HepG2 (cell line): ENCODE results near the gene ZBTB7B. TPM values are rescaled to one million over a fixed set of nuclear protein-coding genes. Genes with fewer than 3 reads are reported as not detected.

ENCODE experiments used
- CBX2 ChIP-seq, 2 experiments: fragments of 200-600 bp in 1 of 2; sonication (generic); formaldehyde crosslinking in 1 of 2; IDR thresholded peaks; 2 replicates each; pipeline versions ENCODE4 v1.7.0 to v1.8.1; 2018 to 2022; ENCODE audit warnings: low read depth in 2 of 2, low read length in 1 of 2, mild to moderate bottlenecking in 1 of 2, missing genetic modification reagents in 1 of 2
- ELF1 ChIP-seq: sonication (generic); formaldehyde crosslinking; IDR thresholded peaks from 2 replicates; pipeline ENCODE4 v1.4.0; 2020; ENCODE audit warnings: missing genetic modification reagents
- IKZF1 ChIP-seq: fragments of 450-650 bp; IDR thresholded peaks from 2 replicates; pipeline ENCODE4 v1.7.1; 2016
- KLF11 ChIP-seq: IDR thresholded peaks from 2 replicates; pipeline ENCODE4 v1.6.1; 2016; ENCODE audit warnings: missing compliant biosample characterization
- KMT2A ChIP-seq: sonication (generic); formaldehyde crosslinking; IDR thresholded peaks from 2 replicates; pipeline ENCODE4 v1.4.0; 2020; ENCODE audit warnings: missing genetic modification reagents
- MAF1 ChIP-seq: sonication (generic); formaldehyde crosslinking; IDR thresholded peaks from 2 replicates; pipeline ENCODE4 v1.5.0; 2020; ENCODE audit warnings: missing genetic modification reagents, borderline replicate concordance
- MLLT10 ChIP-seq: sonication (generic); formaldehyde crosslinking; IDR thresholded peaks from 2 replicates; pipeline ENCODE4 v1.4.0; 2020; ENCODE audit warnings: missing genetic modification reagents
- MYC ChIP-seq: sonication (generic); formaldehyde crosslinking; IDR thresholded peaks from 2 replicates; pipeline ENCODE4 v1.9.0; 2021; ENCODE audit warnings: missing genetic modification reagents, borderline replicate concordance
- NKX3-1 ChIP-seq: sonication (generic); formaldehyde crosslinking; IDR thresholded peaks from 2 replicates; pipeline ENCODE4 v1.5.0; 2020; ENCODE audit warnings: missing genetic modification reagents
- NPAS2 ChIP-seq: sonication (generic); formaldehyde crosslinking; IDR thresholded peaks from 2 replicates; pipeline ENCODE4 v1.8.0; 2022; ENCODE audit warnings: mild to moderate bottlenecking, missing genetic modification reagents, borderline replicate concordance
- NR2F2 ChIP-seq: IDR thresholded peaks from 2 replicates; pipeline ENCODE4 v1.6.1; 2012; ENCODE audit warnings: low read depth, inconsistent platforms, borderline replicate concordance
- ONECUT2 ChIP-seq: sonication (generic); formaldehyde crosslinking; IDR thresholded peaks from 2 replicates; pipeline ENCODE4 v1.4.0; 2020; ENCODE audit warnings: missing genetic modification reagents
- STAT5B ChIP-seq: sonication (generic); formaldehyde crosslinking; IDR thresholded peaks from 2 replicates; pipeline ENCODE4 v1.4.0; 2020; ENCODE audit warnings: missing genetic modification reagents
- TEAD3 ChIP-seq: optimal IDR thresholded peaks from 2 replicates; pipeline ENCODE3; 2016; ENCODE audit warnings: borderline replicate concordance
- YEATS4 ChIP-seq: sonication (generic); formaldehyde crosslinking; IDR thresholded peaks from 2 replicates; pipeline ENCODE4 v1.4.0; 2020; ENCODE audit warnings: missing genetic modification reagents, borderline replicate concordance
- ZNF256 ChIP-seq: sonication (generic); formaldehyde crosslinking; conservative IDR thresholded peaks from 2 replicates; pipeline ENCODE4 v1.4.0; 2020; ENCODE audit warnings: missing genetic modification reagents
- ZNF678 ChIP-seq: sonication (generic); formaldehyde crosslinking; IDR thresholded peaks from 2 replicates; pipeline ENCODE4 v1.4.0; 2020; ENCODE audit warnings: mild to moderate bottlenecking, missing genetic modification reagents
- ZNF850 ChIP-seq: sonication (generic); formaldehyde crosslinking; conservative IDR thresholded peaks from 2 replicates; pipeline ENCODE4 v1.9.0; 2021; ENCODE audit warnings: mild to moderate bottlenecking, missing genetic modification reagents
- polyA plus RNA-seq, 8 experiments: library from polyadenylated mRNA; depleted of rRNA in 3 of 8; stranded (reverse) in 7 of 8; unstranded in 1 of 8; fragments of >200 nt; fragmentation: Illumina TruSeq in 4 of 8; extraction: Trizol in 4 of 8; gene quantifications; 2 replicates each; pipeline versions ENCODE4 v1.2.1 to v1.2.3, GENCODE V29; 2011 to 2016; ENCODE audit warnings: low read depth in 4 of 8, missing spikeins in 1 of 8, mixed read lengths in 1 of 8; ENCODE audit not compliant: insufficient read depth in 1 of 8
- total RNA-seq, 5 experiments: library from RNA; depleted of rRNA; stranded (reverse); fragments of >200 nt; fragmentation: Illumina TruSeq; extraction: Trizol; gene quantifications; 2 replicates each; pipeline ENCODE4 v1.2.3, GENCODE V29; 2016; ENCODE audit warnings: low read depth in 1 of 5
- TF ChIP-seq, protein P1 (sequence below): sonication (generic); formaldehyde crosslinking; IDR thresholded peaks from 2 replicates; pipeline ENCODE4 v1.4.0; 2020; ENCODE audit warnings: low read depth, mild to moderate bottlenecking, missing genetic modification reagents
- TF ChIP-seq, protein P2 (sequence below): sonication (generic); formaldehyde crosslinking; IDR thresholded peaks from 2 replicates; pipeline ENCODE4 v1.5.1; 2020; ENCODE audit warnings: missing genetic modification reagents, mild to moderate bottlenecking, borderline replicate concordance
- TF ChIP-seq, protein P3 (sequence below): sonication (generic); formaldehyde crosslinking; IDR thresholded peaks from 2 replicates; pipeline ENCODE4 v1.4.0; 2020; ENCODE audit warnings: mild to moderate bottlenecking, missing genetic modification reagents, borderline replicate concordance
- TF ChIP-seq, protein P4 (sequence below): sonication (generic); formaldehyde crosslinking; IDR thresholded peaks from 2 replicates; pipeline ENCODE4 v1.4.0; 2020; ENCODE audit warnings: mild to moderate bottlenecking, missing genetic modification reagents
- TF ChIP-seq, protein P5 (sequence below): sonication (generic); formaldehyde crosslinking; IDR thresholded peaks from 2 replicates; pipeline ENCODE4 v1.5.0; 2020; ENCODE audit warnings: missing genetic modification reagents

Gene ZBTB7B
- total and polyA plus RNA-seq, 2 of the 13 experiments (the other 11 are each of a cell fraction or from before 2014, with no cell fraction given) = 15.5 to 17.5 TPM

DNA sequence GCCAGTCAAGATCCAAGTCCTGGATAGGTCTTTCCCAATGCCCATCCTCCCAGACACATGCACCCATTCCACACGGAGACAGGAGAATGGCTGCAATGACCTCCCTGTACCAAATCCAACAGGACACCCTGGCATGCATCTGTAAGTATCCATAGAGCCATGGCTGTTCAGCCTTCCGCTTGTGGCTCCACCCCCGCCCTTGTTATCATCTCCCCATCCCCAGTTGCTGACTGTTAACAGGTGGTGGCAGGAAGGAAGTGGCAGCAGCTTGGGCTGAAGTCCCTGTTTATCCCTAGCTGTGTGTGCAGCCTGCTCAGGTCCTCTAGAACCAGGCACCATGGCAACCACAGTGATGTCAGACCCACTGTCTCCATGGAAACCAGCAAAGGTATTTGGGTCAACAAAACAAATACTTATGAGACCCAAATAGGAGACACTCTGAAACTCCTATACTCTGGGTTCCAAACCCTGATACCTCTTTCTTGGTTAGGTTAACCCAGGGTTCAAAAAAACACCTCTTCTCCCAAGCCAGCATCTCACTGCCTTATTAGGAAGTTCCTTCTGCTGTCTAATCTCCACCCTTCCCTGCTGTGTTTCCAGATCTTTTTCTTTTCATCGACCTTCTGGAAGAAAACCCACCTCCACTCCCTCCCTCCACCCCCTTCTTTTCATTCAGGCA is 47.4 kb upstream of the ZBTB7B start (continued):
- TF ChIP-seq, protein P1, sequence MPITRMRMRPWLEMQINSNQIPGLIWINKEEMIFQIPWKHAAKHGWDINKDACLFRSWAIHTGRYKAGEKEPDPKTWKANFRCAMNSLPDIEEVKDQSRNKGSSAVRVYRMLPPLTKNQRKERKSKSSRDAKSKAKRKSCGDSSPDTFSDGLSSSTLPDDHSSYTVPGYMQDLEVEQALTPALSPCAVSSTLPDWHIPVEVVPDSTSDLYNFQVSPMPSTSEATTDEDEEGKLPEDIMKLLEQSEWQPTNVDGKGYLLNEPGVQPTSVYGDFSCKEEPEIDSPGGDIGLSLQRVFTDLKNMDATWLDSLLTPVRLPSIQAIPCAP (CRISPR knock-in tag) = no peak
- no peak for TF ChIP-seq MLLT10 (CRISPR knock-in tag)
- no peak for TF ChIP-seq ZNF850 (CRISPR knock-in tag)
- TF ChIP-seq YEATS4 = no peak
- TF ChIP-seq, protein P2, sequence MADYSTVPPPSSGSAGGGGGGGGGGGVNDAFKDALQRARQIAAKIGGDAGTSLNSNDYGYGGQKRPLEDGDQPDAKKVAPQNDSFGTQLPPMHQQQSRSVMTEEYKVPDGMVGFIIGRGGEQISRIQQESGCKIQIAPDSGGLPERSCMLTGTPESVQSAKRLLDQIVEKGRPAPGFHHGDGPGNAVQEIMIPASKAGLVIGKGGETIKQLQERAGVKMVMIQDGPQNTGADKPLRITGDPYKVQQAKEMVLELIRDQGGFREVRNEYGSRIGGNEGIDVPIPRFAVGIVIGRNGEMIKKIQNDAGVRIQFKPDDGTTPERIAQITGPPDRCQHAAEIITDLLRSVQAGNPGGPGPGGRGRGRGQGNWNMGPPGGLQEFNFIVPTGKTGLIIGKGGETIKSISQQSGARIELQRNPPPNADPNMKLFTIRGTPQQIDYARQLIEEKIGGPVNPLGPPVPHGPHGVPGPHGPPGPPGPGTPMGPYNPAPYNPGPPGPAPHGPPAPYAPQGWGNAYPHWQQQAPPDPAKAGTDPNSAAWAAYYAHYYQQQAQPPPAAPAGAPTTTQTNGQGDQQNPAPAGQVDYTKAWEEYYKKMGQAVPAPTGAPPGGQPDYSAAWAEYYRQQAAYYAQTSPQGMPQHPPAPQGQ (CRISPR knock-in tag) = no peak
- TF ChIP-seq, protein P3, sequence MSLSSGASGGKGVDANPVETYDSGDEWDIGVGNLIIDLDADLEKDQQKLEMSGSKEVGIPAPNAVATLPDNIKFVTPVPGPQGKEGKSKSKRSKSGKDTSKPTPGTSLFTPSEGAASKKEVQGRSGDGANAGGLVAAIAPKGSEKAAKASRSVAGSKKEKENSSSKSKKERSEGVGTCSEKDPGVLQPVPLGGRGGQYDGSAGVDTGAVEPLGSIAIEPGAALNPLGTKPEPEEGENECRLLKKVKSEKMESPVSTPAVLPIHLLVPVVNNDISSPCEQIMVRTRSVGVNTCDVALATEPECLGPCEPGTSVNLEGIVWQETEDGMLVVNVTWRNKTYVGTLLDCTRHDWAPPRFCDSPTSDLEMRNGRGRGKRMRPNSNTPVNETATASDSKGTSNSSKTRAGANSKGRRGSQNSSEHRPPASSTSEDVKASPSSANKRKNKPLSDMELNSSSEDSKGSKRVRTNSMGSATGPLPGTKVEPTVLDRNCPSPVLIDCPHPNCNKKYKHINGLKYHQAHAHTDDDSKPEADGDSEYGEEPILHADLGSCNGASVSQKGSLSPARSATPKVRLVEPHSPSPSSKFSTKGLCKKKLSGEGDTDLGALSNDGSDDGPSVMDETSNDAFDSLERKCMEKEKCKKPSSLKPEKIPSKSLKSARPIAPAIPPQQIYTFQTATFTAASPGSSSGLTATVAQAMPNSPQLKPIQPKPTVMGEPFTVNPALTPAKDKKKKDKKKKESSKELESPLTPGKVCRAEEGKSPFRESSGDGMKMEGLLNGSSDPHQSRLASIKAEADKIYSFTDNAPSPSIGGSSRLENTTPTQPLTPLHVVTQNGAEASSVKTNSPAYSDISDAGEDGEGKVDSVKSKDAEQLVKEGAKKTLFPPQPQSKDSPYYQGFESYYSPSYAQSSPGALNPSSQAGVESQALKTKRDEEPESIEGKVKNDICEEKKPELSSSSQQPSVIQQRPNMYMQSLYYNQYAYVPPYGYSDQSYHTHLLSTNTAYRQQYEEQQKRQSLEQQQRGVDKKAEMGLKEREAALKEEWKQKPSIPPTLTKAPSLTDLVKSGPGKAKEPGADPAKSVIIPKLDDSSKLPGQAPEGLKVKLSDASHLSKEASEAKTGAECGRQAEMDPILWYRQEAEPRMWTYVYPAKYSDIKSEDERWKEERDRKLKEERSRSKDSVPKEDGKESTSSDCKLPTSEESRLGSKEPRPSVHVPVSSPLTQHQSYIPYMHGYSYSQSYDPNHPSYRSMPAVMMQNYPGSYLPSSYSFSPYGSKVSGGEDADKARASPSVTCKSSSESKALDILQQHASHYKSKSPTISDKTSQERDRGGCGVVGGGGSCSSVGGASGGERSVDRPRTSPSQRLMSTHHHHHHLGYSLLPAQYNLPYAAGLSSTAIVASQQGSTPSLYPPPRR = no peak
- TF ChIP-seq ONECUT2 (CRISPR knock-in tag) = no peak
- no peak for TF ChIP-seq STAT5B (CRISPR knock-in tag)
- TF ChIP-seq TEAD3 (CRISPR knock-in tag) = peak; percentile 42
- TF ChIP-seq, protein P4, sequence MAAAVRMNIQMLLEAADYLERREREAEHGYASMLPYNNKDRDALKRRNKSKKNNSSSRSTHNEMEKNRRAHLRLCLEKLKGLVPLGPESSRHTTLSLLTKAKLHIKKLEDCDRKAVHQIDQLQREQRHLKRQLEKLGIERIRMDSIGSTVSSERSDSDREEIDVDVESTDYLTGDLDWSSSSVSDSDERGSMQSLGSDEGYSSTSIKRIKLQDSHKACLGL (CRISPR knock-in tag) = no peak
- TF ChIP-seq MAF1 (CRISPR knock-in tag) = no peak
- no peak for TF ChIP-seq ZNF256
- no peak for TF ChIP-seq NR2F2
- TF ChIP-seq KMT2A = no peak
- TF ChIP-seq, protein P5, sequence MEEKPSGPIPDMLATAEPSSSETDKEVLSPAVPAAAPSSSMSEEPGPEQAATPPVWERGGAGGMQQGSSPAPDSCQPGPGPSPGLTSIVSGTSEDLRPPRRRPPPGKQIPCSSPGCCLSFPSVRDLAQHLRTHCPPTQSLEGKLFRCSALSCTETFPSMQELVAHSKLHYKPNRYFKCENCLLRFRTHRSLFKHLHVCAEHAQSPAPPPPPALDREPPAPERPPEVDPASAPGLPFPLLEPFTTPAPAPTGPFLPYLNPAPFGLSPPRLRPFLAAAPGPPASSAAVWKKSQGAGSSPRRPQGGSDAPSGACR (CRISPR knock-in tag) = no peak
- no peak for TF ChIP-seq NKX3-1 (CRISPR knock-in tag)
- TF ChIP-seq MYC (CRISPR knock-in tag) = no peak
- TF ChIP-seq NPAS2 (CRISPR knock-in tag) = no peak
- no peak for TF ChIP-seq IKZF1
- no peak for TF ChIP-seq ZNF678 (CRISPR knock-in tag)
- TF ChIP-seq KLF11 (CRISPR knock-in tag) = no peak
- TF ChIP-seq CBX2 (IDR thresholded peaks at IDR 0.05; ENCODE audit: low read depth, low read length) = no peak
- no peak for TF ChIP-seq CBX2 (CRISPR knock-in tag; IDR thresholded peaks at IDR 0.05; ENCODE audit: low read depth)
- TF ChIP-seq ELF1 = peak; percentile 58
